Fibroblast of skin of scalp (primary cell): ENCODE measurements around the gene CXCR6.

Source experiments
- DNase-seq: peaks from one replicate; pipeline ENCODE4 v3.0.0-alpha.2; 2013

Gene CXCR6

DNA sequence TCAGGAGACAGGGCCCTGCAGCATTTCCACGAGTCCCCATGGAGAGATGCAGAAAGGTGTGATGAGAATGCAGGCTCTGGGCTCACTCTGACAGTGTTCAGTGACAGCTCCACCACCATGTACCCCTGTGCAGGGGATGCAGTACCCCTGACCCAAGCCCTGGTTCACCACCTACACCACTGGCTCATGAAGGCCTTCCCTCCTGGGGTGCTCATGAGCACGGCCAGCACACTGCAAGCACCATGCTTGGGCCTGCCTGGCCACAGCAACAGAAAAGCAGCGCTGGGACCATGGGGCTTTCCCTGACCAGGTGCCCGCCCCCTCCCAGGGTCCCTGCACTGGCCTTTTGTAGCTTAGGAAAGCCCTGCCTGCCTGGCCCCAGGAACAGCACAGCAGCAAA, 6.2 kb downstream of the CXCR6 start:
- no peak for DNase-seq

- DNase-seq: no peak
Observed at GRCh38 chr3:45950131-45950530, 6.9 kb downstream of the CXCR6 start.

GRCh38 chr3:45950686-45951600, 7.7 kb downstream of the CXCR6 start:
- DNase-seq: no peak

DNA sequence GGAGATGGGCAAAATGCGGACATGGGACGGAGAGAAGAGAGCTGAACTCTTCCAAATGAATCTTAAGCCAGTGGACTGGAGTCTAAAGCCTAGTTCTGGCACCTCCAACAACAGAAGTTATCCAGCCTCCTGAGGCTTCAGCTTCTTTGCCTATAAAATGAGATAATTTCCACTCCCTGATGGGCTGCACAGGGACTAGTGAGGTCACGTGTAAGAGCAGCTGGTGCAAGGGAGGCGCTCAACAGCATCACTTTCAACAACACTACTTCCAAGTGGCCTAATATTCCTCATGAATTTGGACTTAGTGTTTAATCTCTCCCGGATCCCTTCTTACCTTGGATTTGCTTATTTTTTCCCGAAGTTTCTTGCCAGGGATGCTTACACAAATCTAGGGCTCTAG, 8.7 kb downstream of the CXCR6 start:
- no peak for DNase-seq

DNA sequence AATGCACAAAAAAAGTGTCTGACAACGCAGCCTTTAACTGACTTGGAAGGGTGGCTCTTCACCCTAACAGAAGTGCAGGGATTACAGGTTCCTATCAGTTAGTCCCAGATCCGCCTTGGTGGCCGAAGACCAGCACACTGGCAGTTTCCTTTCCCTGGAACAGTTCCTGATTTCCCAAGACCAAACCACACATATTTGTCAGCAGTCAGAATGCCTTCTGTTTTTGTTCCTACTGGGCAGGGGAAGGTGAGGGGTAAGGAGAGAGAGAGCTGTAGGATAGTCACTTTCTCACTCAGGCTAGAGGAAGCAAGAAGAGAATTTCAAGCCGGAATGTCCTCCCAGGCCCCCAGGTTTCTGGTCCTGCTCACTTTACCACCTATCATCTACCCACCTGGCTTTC, 9.2 kb downstream of the CXCR6 start:
- no peak for DNase-seq

- DNase-seq: no peak
Observed at GRCh38 chr3:45953536-45953935, 10.3 kb downstream of the CXCR6 start.

GRCh38 chr3:45954306-45954705, 11.0 kb downstream of the CXCR6 start:
- no peak for DNase-seq

DNA sequence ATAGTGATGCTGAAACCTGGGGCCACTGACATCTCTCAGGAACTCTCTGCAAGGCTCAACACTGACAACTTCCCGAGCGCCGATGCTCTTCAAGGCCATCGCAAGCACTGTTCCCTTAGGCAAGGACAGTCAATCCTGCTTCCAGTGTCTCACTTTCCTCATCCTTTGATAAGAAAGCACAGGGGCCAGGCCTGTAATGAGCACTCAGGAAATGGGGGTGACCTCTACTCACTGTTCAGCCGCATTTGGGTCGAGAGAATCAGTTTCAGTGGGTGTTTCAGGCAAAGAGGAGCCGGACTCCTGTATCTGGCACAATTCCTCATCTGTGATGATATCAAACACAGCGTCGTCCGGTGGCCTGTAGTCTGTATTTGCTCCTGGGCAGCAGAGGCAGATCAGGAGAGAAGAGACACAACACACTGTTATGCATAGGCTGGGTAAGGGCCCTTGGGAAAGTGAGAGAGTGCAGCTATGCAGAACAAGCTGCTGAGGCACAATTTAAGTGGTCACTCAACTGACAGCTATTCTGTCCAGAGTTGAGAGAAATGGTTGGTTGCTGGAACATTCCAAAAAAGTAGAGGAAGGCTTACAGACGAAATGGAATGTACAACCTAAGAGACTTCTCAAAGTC, 11.9 kb downstream of the CXCR6 start:
- DNase-seq: no peak

- DNase-seq: no peak
Observed at GRCh38 chr3:45955706-45956105, 12.4 kb downstream of the CXCR6 start.

- DNase-seq: no peak
Observed at GRCh38 chr3:45957586-45957985, 14.3 kb downstream of the CXCR6 start.

- peak; percentile 43 for DNase-seq
Observed at GRCh38 chr3:45958321-45958791, 15.1 kb downstream of the CXCR6 start.

- DNase-seq: no peak
Observed at GRCh38 chr3:45959201-45959600, 15.9 kb downstream of the CXCR6 start.

- DNase-seq: no peak
Observed at GRCh38 chr3:45960289-45960688, 17.0 kb downstream of the CXCR6 start.

DNA sequence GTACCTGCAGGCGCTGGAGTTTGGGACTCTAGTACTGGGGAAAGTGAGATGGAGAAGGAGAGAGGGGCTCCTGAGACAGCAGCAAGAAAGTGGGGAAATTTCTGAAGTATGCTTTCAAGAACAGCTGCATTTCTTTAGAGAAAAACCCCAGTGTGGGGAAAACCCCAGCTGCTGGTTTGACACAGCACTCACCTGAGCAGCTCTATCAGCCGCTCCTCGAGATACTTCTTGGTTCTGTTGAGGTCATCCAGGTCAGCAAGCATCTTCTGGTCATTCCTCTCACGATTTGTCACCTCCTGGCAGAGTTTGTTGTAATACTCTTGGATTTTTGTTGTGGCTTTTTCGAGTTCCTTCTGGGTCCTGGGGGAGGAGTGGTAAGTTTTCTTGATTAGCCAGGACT, 18.8 kb downstream of the CXCR6 start:
- DNase-seq: no peak

- no peak for DNase-seq
Observed at GRCh38 chr3:45964139-45964538, 20.9 kb downstream of the CXCR6 start.

GRCh38 chr3:45965253-45965652, 22.0 kb downstream of the CXCR6 start:
- no peak for DNase-seq

GRCh38 chr3:45965653-45966052, 22.4 kb downstream of the CXCR6 start:
- no peak for DNase-seq

GRCh38 chr3:45966371-45966791, 23.1 kb downstream of the CXCR6 start:
- DNase-seq: no peak

GRCh38 chr3:45966950-45967640, 23.8 kb downstream of the CXCR6 start:
- DNase-seq: no peak

GRCh38 chr3:45967724-45968123, 24.5 kb downstream of the CXCR6 start:
- DNase-seq: no peak

- DNase-seq: no peak
Observed at GRCh38 chr3:45968149-45968548, 24.9 kb downstream of the CXCR6 start.

GRCh38 chr3:45968706-45969105, 25.4 kb downstream of the CXCR6 start:
- peak; percentile 69 for DNase-seq

GRCh38 chr3:45969116-45969515, 25.9 kb downstream of the CXCR6 start:
- no peak for DNase-seq
